HL-60 (cell line): ENCODE measurements around the gene GRXCR1.

Experiments used
- DNase-seq, 2 experiments: peaks; one replicate each; pipeline ENCODE4 v3.0.0-alpha.2; 2010 to 2020; ENCODE audit warnings: low read depth in 1 of 2, low spot score in 1 of 2
- H3K27ac ChIP-seq: fragments of 250-450 bp; sonication (Bioruptor Pico); replicated peaks from 2 replicates; pipeline ENCODE4 v1.5.1; 2020; ENCODE audit warnings: mild to moderate bottlenecking, moderate library complexity
- H3K27me3 ChIP-seq: fragments of 250-450 bp; sonication (Bioruptor Pico); 2 replicates; pipeline ENCODE4 v1.5.1; 2021; ENCODE audit warnings: mild to moderate bottlenecking, moderate library complexity; ENCODE audit not compliant: insufficient read depth, poor library complexity, severe bottlenecking
- H3K4me3 ChIP-seq: replicated peaks from 2 replicates; pipeline ENCODE4 v1.5.1; 2011; ENCODE audit warnings: mild to moderate bottlenecking, control low read depth, low read length; ENCODE audit not compliant: insufficient read depth
- GABPA ChIP-seq: IDR thresholded peaks from 2 replicates; pipeline ENCODE4 v1.6.1; 2012; ENCODE audit warnings: low read depth
- POLR2AphosphoS5 ChIP-seq: IDR thresholded peaks from 2 replicates; pipeline ENCODE4 v1.6.1; 2012; ENCODE audit warnings: low read depth
- REST ChIP-seq: IDR thresholded peaks from 2 replicates; pipeline ENCODE4 v1.6.1; 2012; ENCODE audit warnings: low read depth; ENCODE audit not compliant: insufficient replicate concordance
- SPI1 ChIP-seq: IDR thresholded peaks from 2 replicates; pipeline ENCODE4 v1.6.1; 2012; ENCODE audit warnings: low read depth, mild to moderate bottlenecking, borderline replicate concordance
- TF ChIP-seq, protein P1 (sequence below): IDR thresholded peaks from one replicate; pipeline ENCODE4 v1.5.1; 2011; ENCODE audit warnings: low read length, control low read depth, inconsistent platforms; ENCODE audit not compliant: insufficient read depth

The GRXCR1 gene

GRCh38 chr4:42904986-42905385 lies 12.5 kb downstream of the GRXCR1 start:
- no peak overlapping the region for H3K27ac ChIP-seq
- H3K27me3 ChIP-seq, result no peaks in the 10 kb centered on the region
- TF ChIP-seq, protein P1, sequence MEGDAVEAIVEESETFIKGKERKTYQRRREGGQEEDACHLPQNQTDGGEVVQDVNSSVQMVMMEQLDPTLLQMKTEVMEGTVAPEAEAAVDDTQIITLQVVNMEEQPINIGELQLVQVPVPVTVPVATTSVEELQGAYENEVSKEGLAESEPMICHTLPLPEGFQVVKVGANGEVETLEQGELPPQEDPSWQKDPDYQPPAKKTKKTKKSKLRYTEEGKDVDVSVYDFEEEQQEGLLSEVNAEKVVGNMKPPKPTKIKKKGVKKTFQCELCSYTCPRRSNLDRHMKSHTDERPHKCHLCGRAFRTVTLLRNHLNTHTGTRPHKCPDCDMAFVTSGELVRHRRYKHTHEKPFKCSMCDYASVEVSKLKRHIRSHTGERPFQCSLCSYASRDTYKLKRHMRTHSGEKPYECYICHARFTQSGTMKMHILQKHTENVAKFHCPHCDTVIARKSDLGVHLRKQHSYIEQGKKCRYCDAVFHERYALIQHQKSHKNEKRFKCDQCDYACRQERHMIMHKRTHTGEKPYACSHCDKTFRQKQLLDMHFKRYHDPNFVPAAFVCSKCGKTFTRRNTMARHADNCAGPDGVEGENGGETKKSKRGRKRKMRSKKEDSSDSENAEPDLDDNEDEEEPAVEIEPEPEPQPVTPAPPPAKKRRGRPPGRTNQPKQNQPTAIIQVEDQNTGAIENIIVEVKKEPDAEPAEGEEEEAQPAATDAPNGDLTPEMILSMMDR, result no peak
- no peak for TF ChIP-seq SPI1
- TF ChIP-seq POLR2AphosphoS5, result no peak
- TF ChIP-seq REST, result no peak
- no peak for TF ChIP-seq GABPA
- H3K4me3 ChIP-seq, result no peak overlapping the region
- no peak for DNase-seq

- Histone ChIP-seq H3K4me3 (no peak overlapping the region), H3K27me3 (no peaks in the 10 kb centered on the region), H3K27ac (no peak overlapping the region)
- DNase-seq, result no peak
- TF ChIP-seq SPI1 (no peak), POLR2AphosphoS5 (no peak), REST (no peak), GABPA (no peak)
- TF ChIP-seq, protein P1, result no peak
Observed at GRCh38 chr4:42905591-42905990, 13.1 kb downstream of the GRXCR1 start.

DNA sequence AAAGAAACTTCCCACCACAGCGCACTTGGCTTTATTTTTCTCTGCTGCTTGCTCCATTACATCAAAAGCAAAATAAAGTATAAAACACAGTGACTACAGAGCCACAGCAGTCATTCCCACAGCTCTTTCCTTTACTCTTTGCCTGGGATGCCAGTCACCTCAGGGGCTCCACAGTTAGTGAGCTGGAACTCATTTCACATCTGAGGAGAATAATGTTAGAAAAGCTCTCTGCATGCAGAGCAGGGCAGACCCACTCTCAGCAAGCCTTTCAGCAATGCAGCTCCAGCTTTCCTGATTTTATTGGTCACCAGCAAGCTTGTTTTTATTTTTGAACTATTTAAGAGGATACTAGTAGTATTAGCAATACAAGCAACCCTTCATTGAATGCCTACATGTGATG lies 13.8 kb downstream of the GRXCR1 start:
- no peak for DNase-seq
- Histone ChIP-seq H3K4me3 (no peak overlapping the region), H3K27ac (no peak overlapping the region), H3K27me3 (no peaks in the 10 kb centered on the region)
- TF ChIP-seq GABPA (no peak), POLR2AphosphoS5 (no peak), SPI1 (no peak), REST (no peak)
- TF ChIP-seq, protein P1, result no peak
